GM21381 (cell line): ENCODE measurements around the gene MYO9B.

ENCODE experiments used
- ATAC-seq: cut with Tn5 transposase; IDR thresholded peaks from one replicate; pipeline ENCODE4 v1.9.1; 2021; ENCODE audit warnings: mild to moderate bottlenecking, moderate library complexity; ENCODE audit not compliant: unreplicated experiment

Gene MYO9B

GRCh38 chr19:17075035-17075863 is at the start of gene MYO9B, which contains the start of gene HAUS8:
Gene MYO9B, plus strand, starts transcription at chr19:17075777. Its CDS starts 25,941 bp downstream, at chr19:17101718.
Gene HAUS8, minus strand, starts transcription at chr19:17075452. Its CDS starts 30 bp downstream, at chr19:17075422.
- peak; percentile 78 for ATAC-seq

- no peak for ATAC-seq
Measured at GRCh38 chr19:17025991-17026658, 49.5 kb upstream of the MYO9B start.

GRCh38 chr19:17026706-17027534 is 48.7 kb upstream of the MYO9B start, which contains the start of gene CPAMD8:
Gene CPAMD8, minus strand, starts transcription at chr19:17026810. Its CDS starts 168 bp downstream, at chr19:17026642.
- no peak for ATAC-seq

GRCh38 chr19:17027535-17027975 is 48.0 kb upstream of the MYO9B start:
- no peak for ATAC-seq

- no peak for ATAC-seq
Measured at GRCh38 chr19:17031741-17032140, 43.8 kb upstream of the MYO9B start.

GRCh38 chr19:17035842-17036424 is 39.6 kb upstream of the MYO9B start:
- ATAC-seq = no peak

- ATAC-seq = no peak
Measured at GRCh38 chr19:17036640-17037039, 38.9 kb upstream of the MYO9B start.

- ATAC-seq = no peak
Measured at GRCh38 chr19:17037184-17037583, 38.4 kb upstream of the MYO9B start.

GRCh38 chr19:17037966-17038500 is 37.5 kb upstream of the MYO9B start:
- no peak for ATAC-seq

- ATAC-seq = no peak
Measured at GRCh38 chr19:17041976-17042375, 33.6 kb upstream of the MYO9B start.

- no peak for ATAC-seq
Measured at GRCh38 chr19:17043744-17044143, 31.8 kb upstream of the MYO9B start.

GRCh38 chr19:17045907-17046502 is 29.6 kb upstream of the MYO9B start:
- no peak for ATAC-seq

GRCh38 chr19:17048885-17049453 is 26.6 kb upstream of the MYO9B start:
- ATAC-seq = no peak

- no peak for ATAC-seq
Measured at GRCh38 chr19:17049711-17050280, 25.8 kb upstream of the MYO9B start.

- ATAC-seq = no peak
Measured at GRCh38 chr19:17052439-17052838, 23.1 kb upstream of the MYO9B start.

- ATAC-seq = no peak
Measured at GRCh38 chr19:17054746-17055145, 20.8 kb upstream of the MYO9B start.

GRCh38 chr19:17055636-17056035 is 19.9 kb upstream of the MYO9B start:
- no peak for ATAC-seq

GRCh38 chr19:17058236-17058635 is 17.3 kb upstream of the MYO9B start:
- ATAC-seq = no peak

GRCh38 chr19:17060802-17061201 is 14.8 kb upstream of the MYO9B start:
- no peak for ATAC-seq
